Medulla oblongata (tissue), 1 donor: ENCODE data around the gene GOLT1A.

Experiments used
- DNase-seq: peaks from one replicate; pipeline ENCODE4 v3.0.0-alpha.2; 2015; ENCODE audit errors: extremely low spot score

Gene GOLT1A

GRCh38 chr1:204192589-204193352, 21.0 kb downstream of the GOLT1A start:
- no peak for DNase-seq

- no peak for DNase-seq
Observed at GRCh38 chr1:204192046-204192445, 21.7 kb downstream of the GOLT1A start.

GRCh38 chr1:204191456-204191855, 22.3 kb downstream of the GOLT1A start:
- DNase-seq, result peak; percentile 52

GRCh38 chr1:204190212-204191211, 23.3 kb downstream of the GOLT1A start:
- peak; percentile 54 for DNase-seq

- DNase-seq, result no peak
Observed at GRCh38 chr1:204188959-204189639, 24.7 kb downstream of the GOLT1A start.

DNA sequence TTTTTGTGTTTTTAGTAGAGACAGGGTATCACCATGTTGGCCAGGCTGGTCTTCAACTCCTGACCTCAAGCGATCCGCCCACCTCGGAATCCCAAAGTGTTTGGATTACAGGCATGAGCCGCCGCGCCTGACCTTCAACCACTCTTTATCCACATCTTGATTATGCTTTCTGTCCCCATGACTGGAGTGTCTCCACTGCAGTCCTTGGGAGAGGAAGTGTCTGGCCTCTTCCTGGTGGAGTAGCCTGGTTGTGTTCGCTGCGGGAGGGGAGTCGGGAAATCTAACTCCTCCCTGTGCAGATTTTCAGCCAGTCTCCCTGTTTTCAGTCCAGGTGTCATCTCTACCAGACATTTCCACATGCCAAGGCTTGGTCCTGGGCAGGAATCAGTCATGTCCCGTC, 27.2 kb downstream of the GOLT1A start:
- no peak for DNase-seq

DNA sequence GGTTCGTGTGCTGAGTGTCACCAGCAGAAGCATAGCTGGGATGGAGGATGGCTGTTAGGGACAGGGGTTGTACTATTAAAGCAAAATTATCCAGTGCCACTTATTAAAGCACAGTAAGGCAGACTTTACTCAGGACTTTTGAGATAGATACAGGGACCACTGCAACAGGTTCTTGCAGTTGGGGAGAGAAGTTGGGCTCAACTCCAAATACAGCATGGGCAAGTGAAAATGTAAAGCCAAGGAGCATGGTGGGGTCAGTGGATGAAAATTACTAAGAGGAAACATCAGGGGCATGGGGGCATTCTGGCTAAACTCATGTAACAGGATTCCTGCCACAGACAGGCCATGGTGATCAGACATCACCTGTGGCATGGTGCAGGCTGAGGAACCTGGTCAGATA, 32.7 kb downstream of the GOLT1A start:
- no peak for DNase-seq

DNA sequence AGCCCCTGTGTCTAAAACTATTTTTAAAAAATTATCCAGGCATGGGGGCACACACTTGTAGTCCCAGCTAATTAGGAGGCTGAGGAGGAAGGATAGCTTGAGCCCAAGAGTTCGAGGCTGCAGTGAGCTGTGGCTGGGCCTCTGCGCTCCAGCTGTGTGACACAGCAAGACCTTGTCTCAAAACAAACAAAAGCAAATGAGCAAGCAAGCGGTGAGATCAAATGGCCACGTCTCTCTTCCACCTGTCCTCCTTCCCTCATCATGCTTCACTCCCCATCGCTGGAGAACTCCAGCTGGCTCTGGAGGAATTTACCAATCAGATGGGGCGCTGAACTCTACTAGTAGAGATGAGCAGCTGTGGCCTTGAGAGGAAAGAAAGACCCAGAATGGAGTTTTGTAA, 33.7 kb downstream of the GOLT1A start:
- no peak for DNase-seq

DNA sequence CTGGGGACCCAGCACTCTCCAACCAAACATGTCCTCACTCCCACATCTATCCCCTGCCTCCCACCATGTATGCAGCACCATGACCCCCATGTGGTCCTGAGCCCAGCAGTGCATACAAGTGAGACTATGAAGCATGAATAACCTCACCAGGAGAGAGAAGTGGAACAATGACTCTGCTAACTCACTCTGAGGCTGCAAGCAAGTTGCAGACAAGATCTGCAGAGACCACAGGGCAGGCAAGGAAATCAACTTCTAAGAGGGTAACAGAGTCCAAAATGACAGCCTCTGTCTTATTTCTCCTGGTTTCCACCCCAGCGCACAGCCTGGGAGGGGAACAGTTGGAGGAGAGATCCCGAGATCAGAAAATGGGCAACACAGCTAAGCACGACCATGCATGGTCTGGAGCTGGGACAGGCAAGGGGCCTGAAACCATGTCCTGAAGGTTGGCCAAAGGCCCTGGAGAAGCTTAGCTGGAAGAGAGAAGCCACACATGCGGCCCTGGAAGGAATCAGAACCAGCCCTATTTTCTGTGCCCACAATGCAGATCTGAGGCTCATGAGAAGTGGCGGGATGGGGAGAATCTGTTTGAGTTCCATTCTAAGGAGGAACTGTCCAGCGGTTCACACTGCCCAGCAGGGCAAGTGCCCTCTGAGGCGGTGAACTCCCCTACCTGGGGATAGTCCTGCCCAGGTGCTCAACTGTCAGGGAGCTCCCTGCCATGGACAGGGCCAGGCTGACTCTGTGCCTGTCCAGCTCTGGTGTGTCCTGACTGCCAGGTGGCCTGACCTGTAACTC, 35.1 kb downstream of the GOLT1A start:
- DNase-seq, result no peak

- no peak for DNase-seq
Observed at GRCh38 chr1:204177133-204177532, 36.7 kb downstream of the GOLT1A start.

DNA sequence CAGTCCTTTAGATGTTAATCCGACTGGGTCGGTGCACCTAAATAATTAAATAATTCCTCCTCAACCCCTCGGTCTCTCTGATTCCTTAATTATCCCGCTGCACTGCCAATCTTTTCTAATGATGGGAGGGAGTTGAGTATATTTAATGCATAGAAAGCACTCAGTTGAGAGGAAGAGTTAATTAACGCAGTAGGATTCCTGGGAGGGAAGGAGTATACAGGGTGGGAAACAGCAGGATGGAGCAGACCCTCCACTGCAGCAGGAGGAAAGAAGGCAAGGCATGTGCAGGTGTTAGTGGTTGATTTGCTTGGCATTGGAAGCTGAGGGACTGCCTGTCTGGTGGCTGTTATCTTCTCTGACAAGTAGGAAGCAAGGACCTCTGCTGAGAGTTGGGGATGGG, 37.7 kb downstream of the GOLT1A start:
- DNase-seq, result no peak

DNA sequence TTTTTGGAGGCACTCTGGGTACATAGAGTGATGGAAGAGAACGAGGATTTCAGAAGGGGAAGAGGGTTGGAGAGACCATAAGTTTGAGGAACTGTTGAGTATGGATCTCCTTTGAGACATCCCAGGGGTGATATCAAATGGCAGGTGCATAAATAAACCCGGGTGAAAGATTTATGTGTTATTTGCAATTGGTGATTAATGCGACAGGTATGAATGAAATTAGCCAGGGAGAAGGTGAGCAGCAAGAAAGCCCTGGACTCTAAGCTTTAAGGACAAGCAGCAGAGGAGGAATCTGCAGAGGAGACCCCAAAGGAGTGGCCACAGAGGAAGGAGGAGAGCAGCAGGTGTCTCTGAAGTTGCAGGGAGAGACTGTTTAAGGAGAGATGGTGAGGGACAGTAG, 38.8 kb downstream of the GOLT1A start:
- DNase-seq, result no peak

DNA sequence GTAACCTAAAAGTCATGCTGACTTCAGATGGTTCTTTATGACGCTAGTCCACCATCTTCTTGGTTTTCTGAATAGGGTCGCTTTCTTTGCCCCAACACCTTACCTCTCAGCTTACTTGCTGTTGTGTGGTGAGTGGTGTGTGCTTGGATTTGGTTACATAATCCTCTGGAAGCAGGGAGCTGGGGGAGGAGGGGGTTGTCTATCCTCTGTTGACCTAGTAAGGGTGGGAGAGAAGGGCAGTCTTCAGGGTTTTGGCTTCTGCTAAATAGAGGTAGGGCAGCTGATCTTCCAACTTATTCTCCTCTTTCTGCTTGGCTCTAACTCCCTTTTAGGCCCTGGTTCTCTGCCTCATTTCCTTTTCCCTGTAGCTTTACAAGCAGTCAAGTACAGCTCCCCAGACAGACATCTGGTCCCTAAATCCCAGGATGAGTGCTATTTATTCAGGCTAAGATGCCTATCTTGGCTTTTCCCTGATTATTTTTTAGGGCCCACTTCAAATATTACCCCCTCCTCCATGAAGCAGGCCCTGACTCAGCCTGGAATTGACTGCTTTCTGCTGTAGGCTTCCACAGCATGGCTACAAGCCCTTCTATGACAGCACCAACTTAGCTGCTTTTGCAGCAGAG, 41.3 kb downstream of the GOLT1A start:
- peak; percentile 44 for DNase-seq

DNA sequence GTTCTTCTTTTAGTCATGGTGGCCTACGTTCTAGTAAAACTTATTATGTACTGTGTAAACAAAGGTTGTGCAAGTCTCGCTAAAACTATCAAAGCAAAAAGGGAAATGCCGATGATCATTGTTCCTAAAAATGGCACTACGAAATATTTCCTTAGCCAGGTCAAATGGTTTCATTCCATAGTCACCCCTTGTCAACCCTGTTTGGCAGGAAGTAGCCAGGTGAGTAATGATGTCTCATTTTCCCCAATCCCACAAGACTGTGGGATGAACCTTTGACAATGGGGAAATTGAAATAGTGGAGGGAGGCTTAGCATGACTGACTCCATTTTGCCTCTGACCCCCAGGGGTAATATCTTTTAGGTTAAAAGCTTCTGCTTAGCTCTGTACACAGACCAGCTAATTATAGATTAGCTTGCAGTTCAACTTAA, 42.0 kb downstream of the GOLT1A start:
- no peak for DNase-seq

DNA sequence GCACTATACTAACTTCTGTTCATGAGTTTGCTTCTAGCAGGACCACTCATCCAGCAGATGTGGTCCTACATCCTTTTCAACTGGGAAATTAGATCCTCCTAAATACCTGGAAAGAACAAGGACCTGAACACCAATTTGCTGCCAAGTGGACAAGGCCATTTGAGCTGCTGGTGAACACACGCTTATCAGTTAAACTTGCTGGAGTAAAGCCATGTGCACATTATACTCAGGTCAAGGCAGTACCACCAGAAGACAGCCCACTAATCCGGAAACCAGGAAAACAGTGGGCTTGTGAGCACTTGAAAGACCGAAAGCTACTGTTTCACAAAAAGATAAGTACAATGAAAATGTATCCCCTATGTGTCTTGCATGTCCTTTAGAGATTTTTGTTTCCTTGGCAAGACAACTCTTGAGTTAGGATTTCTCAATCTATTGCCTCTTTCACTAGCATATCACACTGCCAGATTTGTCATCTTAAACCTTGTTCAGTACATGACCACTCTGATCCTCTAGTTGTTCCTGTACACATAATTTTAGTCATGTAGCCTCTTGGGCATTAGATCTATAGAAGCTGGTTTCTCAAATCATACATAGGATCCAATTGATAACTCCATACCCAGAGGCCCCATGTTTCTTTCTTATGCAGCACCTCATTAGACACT, 43.2 kb downstream of the GOLT1A start:
- DNase-seq, result no peak

GRCh38 chr1:204169858-204170257, 43.9 kb downstream of the GOLT1A start:
- DNase-seq, result no peak

DNA sequence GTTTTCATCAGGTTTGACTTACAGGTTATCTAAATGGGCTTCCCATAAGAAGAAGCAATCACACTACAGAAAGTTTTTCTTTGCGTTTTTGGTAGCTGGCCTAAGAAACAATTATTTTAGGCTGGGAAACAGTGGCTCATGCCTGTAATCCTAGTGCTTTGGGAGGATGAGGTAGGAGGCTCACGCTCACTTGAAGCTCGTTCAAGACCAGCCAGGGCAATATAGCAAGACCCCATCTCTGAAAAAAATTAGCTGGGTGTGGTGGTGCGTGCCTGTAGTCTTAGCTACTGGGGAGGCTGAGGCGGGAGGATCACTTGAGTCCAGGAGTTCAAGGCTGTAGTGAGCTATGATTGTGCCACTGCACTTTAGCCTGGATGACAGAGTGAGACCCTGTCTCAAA, 46.1 kb downstream of the GOLT1A start:
- DNase-seq, result no peak

GRCh38 chr1:204166219-204166618, 47.6 kb downstream of the GOLT1A start, which contains the start of gene REN:
Gene REN, minus strand, starts transcription at chr1:204166337. Its CDS starts 44 bp downstream, at chr1:204166293.
- DNase-seq, result no peak

DNA sequence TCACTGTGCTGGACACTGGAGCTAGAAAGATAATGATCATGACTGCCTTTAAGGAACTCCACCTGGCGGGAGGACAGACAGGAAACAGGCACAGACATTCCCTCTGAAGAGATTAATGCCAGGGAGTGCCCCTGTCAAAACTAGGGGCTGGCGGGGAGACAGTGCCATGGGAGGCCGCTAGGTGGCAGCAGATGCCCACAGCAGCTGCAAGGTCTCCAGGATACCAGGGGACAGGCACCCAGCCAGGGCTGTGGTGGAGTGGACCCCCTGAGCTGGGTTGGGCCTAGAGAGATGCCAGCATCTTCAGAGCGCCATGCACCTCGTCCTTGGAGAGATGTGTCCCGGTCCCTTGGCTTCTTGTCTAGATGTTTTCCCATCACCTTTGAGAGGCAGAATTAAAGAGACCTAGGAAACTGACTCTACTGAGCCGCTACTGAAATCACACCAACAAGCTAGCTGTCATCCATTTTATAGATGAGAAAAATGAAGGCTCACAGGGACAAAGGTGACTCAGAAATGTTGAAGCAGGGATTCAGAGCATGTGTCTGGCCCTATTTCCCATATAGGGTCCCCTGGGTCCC, 51.2 kb downstream of the GOLT1A start:
- peak; percentile 82 for DNase-seq
